Neural crest cell (in vitro differentiated cells): Measurements from ENCODE around the gene KRT6A. TPM values are rescaled to one million over a fixed set of nuclear protein-coding genes. Genes with fewer than 3 reads are reported as not detected.

Experiments used
- DNase-seq: peaks from one replicate; pipeline ENCODE4 v3.0.0; 2021; ENCODE audit warnings: low read depth, mixed read lengths, low spot score
- H3K27ac Mint-ChIP-seq: one replicate; pipeline ENCODE4 v1.8.0; 2021; ENCODE audit warnings: mild to moderate bottlenecking, mixed read lengths; ENCODE audit not compliant: unreplicated experiment
- H3K27me3 Mint-ChIP-seq: 2 replicates; pipeline ENCODE4 v1.8.0; 2021; ENCODE audit warnings: low read depth, mild to moderate bottlenecking, mixed read lengths
- H3K36me3 Mint-ChIP-seq: 2 replicates; pipeline ENCODE4 v1.8.0; 2021; ENCODE audit warnings: low read depth, mild to moderate bottlenecking, mixed read lengths
- H3K4me1 Mint-ChIP-seq: 2 replicates; pipeline ENCODE4 v1.8.0; 2021; ENCODE audit warnings: mixed read lengths
- H3K4me3 Mint-ChIP-seq: one replicate; pipeline ENCODE4 v1.8.0; 2021; ENCODE audit warnings: mild to moderate bottlenecking, mixed read lengths
- H3K9me3 Mint-ChIP-seq: 2 replicates; pipeline ENCODE4 v1.8.0; 2021; ENCODE audit warnings: mixed read lengths
- total RNA-seq: library from RNA; stranded (reverse); gene quantifications from 2 replicates; pipeline ENCODE4 v1.2.1, GENCODE V29; 2021
- TF ChIP-seq, protein P1 (sequence below): fragments of 200-600 bp; sonication (generic); conservative IDR thresholded peaks from 2 replicates; pipeline ENCODE4 v1.5.0; 2021; ENCODE audit warnings: antibody characterized with exemption, mild to moderate bottlenecking

Gene KRT6A
- total RNA-seq, 1 donor from 2014 or later, result not detected

GRCh38 chr12:52444647-52445595 is 48.1 kb downstream of the KRT6A start:
- DNase-seq, result no peak
- Mint-ChIP-seq H3K27me3 (peaks cover 29% of the 10 kb centered on the region), H3K9me3 (no peaks in the 10 kb centered on the region), H3K36me3 (no peaks in the 10 kb centered on the region), H3K4me1 (peaks cover 13% of the 10 kb centered on the region), H3K27ac (no peak overlapping the region), H3K4me3 (no peak overlapping the region)
- TF ChIP-seq, protein P1, sequence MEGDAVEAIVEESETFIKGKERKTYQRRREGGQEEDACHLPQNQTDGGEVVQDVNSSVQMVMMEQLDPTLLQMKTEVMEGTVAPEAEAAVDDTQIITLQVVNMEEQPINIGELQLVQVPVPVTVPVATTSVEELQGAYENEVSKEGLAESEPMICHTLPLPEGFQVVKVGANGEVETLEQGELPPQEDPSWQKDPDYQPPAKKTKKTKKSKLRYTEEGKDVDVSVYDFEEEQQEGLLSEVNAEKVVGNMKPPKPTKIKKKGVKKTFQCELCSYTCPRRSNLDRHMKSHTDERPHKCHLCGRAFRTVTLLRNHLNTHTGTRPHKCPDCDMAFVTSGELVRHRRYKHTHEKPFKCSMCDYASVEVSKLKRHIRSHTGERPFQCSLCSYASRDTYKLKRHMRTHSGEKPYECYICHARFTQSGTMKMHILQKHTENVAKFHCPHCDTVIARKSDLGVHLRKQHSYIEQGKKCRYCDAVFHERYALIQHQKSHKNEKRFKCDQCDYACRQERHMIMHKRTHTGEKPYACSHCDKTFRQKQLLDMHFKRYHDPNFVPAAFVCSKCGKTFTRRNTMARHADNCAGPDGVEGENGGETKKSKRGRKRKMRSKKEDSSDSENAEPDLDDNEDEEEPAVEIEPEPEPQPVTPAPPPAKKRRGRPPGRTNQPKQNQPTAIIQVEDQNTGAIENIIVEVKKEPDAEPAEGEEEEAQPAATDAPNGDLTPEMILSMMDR, result no peak

GRCh38 chr12:52443966-52444365 is 49.1 kb downstream of the KRT6A start:
- H3K9me3 Mint-ChIP-seq, result no peaks in the 10 kb centered on the region
- H3K27me3 Mint-ChIP-seq, result peaks cover 27% of the 10 kb centered on the region
- no peak for DNase-seq
- TF ChIP-seq, protein P1, result no peak
- no peak overlapping the region for H3K4me3 Mint-ChIP-seq
- H3K36me3 Mint-ChIP-seq, result no peaks in the 10 kb centered on the region
- peaks cover 13% of the 10 kb centered on the region for H3K4me1 Mint-ChIP-seq
- H3K27ac Mint-ChIP-seq, result no peak overlapping the region

DNA sequence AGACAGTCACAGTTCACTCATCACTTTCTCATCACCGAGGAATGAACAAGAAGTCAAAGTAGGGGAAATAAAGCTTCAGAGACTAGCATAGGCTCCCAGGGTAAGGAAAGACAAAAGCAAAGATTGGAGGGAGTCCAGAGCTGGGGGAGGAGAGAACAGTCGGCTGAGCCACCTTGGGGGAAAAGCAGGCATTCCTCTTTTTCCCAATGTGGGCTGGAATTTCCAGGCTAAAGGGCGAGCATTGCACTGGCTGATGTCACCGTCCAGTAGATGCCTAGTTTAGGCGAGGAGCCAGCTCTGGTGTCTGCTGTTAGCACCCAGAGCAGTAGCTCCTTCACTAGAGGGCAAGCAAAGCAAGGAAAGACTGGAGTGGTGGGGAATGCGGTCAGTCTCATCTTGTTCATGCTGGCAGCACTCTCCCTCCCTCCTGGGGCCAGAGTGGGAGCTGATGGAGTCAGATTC is 50.4 kb downstream of the KRT6A start:
- Mint-ChIP-seq H3K27me3 (peaks cover 24% of the 10 kb centered on the region), H3K4me1 (peaks cover 13% of the 10 kb centered on the region), H3K9me3 (no peaks in the 10 kb centered on the region), H3K4me3 (no peak overlapping the region), H3K27ac (no peak overlapping the region), H3K36me3 (no peaks in the 10 kb centered on the region)
- no peak for DNase-seq
- TF ChIP-seq, protein P1, result no peak

DNA sequence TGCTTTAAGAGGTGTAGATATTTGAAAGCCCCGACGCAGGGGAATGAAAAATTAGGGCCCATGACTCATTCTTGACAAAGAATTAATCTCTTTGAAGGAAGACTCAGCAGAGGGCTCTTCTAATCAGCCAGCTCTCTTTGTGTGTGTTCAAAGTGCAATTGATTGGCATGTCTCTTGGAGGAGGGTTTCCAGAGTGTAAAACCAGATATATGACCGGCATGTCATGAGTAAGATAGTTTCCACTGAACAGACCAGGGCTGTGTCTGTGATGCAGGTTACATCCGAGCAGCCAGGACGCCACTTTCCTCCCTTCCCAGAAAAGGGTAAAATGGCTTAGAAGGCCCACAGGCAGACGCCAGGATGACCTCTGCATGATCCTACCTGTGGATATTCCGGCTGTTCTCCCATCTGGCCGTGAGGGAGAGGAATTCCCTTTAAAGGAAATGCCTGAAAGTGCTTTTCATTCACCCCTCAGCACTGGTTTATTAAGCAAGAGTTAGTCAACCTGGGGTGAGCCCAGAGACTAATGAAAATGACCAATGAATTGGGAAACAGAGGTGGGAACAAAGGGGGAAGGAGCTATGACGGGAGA is 51.6 kb downstream of the KRT6A start:
- TF ChIP-seq, protein P1, result no peak
- H3K4me3 Mint-ChIP-seq, result no peak overlapping the region
- no peak overlapping the region for H3K27ac Mint-ChIP-seq
- peaks cover 3% of the 10 kb centered on the region for H3K9me3 Mint-ChIP-seq
- H3K27me3 Mint-ChIP-seq, result peaks cover 22% of the 10 kb centered on the region
- no peak for DNase-seq
- H3K4me1 Mint-ChIP-seq, result peaks cover 22% of the 10 kb centered on the region
- H3K36me3 Mint-ChIP-seq, result no peaks in the 10 kb centered on the region

DNA sequence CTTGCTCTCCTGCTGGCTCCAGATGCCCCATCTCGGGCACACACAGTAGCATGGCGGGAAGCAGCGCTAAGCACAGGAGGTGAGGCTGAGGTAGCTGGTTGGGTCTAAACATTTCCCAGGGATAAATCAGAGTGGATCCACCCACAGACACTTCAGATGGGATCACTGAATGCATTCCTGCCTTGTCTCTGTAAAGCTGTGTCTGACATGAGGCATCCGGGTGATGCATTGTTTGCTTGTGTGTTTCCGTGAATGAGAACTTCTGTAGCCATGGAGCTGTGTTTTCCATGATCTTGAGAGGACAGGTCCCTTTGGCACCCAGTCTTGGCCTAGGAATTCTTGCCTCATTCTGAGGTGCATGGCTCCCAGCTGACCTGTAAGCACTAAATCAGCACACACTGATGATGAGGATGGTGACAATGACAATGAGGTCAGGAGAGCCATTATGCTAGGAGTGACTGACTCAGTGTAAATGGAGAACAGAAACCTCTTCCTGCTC is 52.2 kb downstream of the KRT6A start:
- H3K27ac Mint-ChIP-seq, result peak overlapping the region; percentile 11
- TF ChIP-seq, protein P1, result no peak
- DNase-seq, result no peak
- peaks cover 22% of the 10 kb centered on the region for H3K4me1 Mint-ChIP-seq
- no peaks in the 10 kb centered on the region for H3K36me3 Mint-ChIP-seq
- no peak overlapping the region for H3K4me3 Mint-ChIP-seq
- peaks cover 3% of the 10 kb centered on the region for H3K9me3 Mint-ChIP-seq
- peaks cover 17% of the 10 kb centered on the region for H3K27me3 Mint-ChIP-seq
